ENCODE data around the gene NOL6.
"Not testable (repeated sequence)": the region's sequence is repeated elsewhere in the genome, so short reads cannot be mapped to it uniquely, and the experiment has no call there.

The NOL6 gene

GRCh38 chr9:33506626-33507370 lies 33.1 kb upstream of the NOL6 start:
- no peak for TF ChIP-seq EZH2phosphoT487 (IDR thresholded peaks at IDR 0.05; ENCODE audit: borderline replicate concordance, low read length)
- TF ChIP-seq, protein P1, sequence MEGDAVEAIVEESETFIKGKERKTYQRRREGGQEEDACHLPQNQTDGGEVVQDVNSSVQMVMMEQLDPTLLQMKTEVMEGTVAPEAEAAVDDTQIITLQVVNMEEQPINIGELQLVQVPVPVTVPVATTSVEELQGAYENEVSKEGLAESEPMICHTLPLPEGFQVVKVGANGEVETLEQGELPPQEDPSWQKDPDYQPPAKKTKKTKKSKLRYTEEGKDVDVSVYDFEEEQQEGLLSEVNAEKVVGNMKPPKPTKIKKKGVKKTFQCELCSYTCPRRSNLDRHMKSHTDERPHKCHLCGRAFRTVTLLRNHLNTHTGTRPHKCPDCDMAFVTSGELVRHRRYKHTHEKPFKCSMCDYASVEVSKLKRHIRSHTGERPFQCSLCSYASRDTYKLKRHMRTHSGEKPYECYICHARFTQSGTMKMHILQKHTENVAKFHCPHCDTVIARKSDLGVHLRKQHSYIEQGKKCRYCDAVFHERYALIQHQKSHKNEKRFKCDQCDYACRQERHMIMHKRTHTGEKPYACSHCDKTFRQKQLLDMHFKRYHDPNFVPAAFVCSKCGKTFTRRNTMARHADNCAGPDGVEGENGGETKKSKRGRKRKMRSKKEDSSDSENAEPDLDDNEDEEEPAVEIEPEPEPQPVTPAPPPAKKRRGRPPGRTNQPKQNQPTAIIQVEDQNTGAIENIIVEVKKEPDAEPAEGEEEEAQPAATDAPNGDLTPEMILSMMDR (IDR thresholded peaks at IDR 0.05; ENCODE audit: low read depth, low read length, poor library complexity, severe bottlenecking) = no peak
- Histone ChIP-seq H3K9me2 (replicated peaks; ENCODE audit: control insufficient read depth, low read length) (no peaks in the 10 kb centered on the region), H4K20me1 (ENCODE audit: control insufficient read depth, insufficient read depth, low read depth, low read length) (no peaks in the 10 kb centered on the region), H3K79me2 (ENCODE audit: control insufficient read depth, low read length) (no peaks in the 10 kb centered on the region), H3F3A (ENCODE audit: control insufficient read depth, insufficient read depth) (no peaks in the 10 kb centered on the region), H3K4me2 (ENCODE audit: low read length) (no peak overlapping the region), H3K4me3 (ENCODE audit: low read length) (no peak overlapping the region), H3K27ac (ENCODE audit: low read depth, low read length) (no peak overlapping the region), H3K36me3 (ENCODE audit: control insufficient read depth, low read length) (no peaks in the 10 kb centered on the region), H3K27me3 (ENCODE audit: control insufficient read depth, low read length) (peaks cover 3% of the 10 kb centered on the region; the same call in 1 of the 2 replicates), H3K4me1 (ENCODE audit: control insufficient read depth, low read length) (no peaks in the 10 kb centered on the region), H3K9me3 (ENCODE audit: control insufficient read depth, insufficient read depth, low read length) (no peaks in the 10 kb centered on the region)

DNA sequence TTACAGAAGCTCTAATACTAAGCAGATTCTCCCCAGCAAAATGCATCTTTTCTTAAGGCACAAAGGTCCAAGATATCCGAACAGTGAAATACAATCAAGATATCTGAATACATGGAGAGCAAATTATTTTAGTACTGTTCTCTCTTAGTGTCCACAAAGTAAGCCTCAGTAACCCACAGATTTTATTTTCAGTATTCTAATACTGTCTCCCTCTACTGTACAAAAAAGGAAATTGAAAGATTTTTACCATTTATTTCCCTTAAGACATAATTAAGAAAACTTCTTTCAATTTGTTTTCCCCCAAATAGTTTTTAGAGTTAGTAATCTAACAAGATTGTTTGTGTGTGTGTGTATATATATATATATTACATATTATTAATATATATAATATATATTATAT lies 24.7 kb upstream of the NOL6 start:
- Histone ChIP-seq H3K4me3 (ENCODE audit: low read length) (no peak overlapping the region), H3K79me2 (ENCODE audit: control insufficient read depth, low read length) (no peaks in the 10 kb centered on the region), H3K4me1 (ENCODE audit: control insufficient read depth, low read length) (no peaks in the 10 kb centered on the region), H3K9me2 (replicated peaks; ENCODE audit: control insufficient read depth, low read length) (no peaks in the 10 kb centered on the region), H3K4me2 (ENCODE audit: low read length) (no peak overlapping the region), H4K20me1 (ENCODE audit: control insufficient read depth, insufficient read depth, low read depth, low read length) (no peaks in the 10 kb centered on the region), H3K36me3 (ENCODE audit: control insufficient read depth, low read length) (no peaks in the 10 kb centered on the region), H3K27me3 (ENCODE audit: control insufficient read depth, low read length) (peaks cover 8% of the 10 kb centered on the region; the same call in 1 of the 2 replicates), H3F3A (ENCODE audit: control insufficient read depth, insufficient read depth) (no peaks in the 10 kb centered on the region), H3K9me3 (ENCODE audit: control insufficient read depth, insufficient read depth, low read length) (no peaks in the 10 kb centered on the region), H3K27ac (ENCODE audit: low read depth, low read length) (no peak overlapping the region)
- TF ChIP-seq, protein P1 (IDR thresholded peaks at IDR 0.05; ENCODE audit: low read depth, low read length, poor library complexity, severe bottlenecking) = peak; percentile 22
- no peak for TF ChIP-seq EZH2phosphoT487 (IDR thresholded peaks at IDR 0.05; ENCODE audit: borderline replicate concordance, low read length)

DNA sequence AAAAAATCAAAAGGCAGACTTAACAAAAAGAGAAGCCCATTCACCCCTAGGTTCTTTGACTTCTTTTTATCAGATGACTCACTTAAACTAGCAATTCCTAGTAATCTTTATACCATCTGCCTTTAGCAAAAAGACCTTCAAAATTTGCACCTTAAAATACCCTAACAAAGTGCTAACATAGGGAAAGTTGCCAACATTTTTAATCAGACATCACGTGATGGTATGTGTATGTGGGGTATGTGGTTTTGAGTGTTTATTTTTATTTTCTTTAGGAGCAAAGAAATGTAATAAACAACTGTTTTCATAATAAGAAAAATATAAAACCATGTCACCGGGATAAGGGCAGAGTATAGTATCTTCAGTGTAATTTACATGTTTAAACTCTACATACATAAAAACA lies 20.1 kb upstream of the NOL6 start:
- H3K27me3 ChIP-seq (ENCODE audit: control insufficient read depth, low read length) = peaks cover 14% of the 10 kb centered on the region
- not testable (repeated sequence) for H3K9me3 ChIP-seq (ENCODE audit: control insufficient read depth, insufficient read depth, low read length); H3K4me3 ChIP-seq (ENCODE audit: low read length); H3K79me2 ChIP-seq (ENCODE audit: control insufficient read depth, low read length); H3K4me2 ChIP-seq (ENCODE audit: low read length); H3F3A ChIP-seq (ENCODE audit: control insufficient read depth, insufficient read depth); H4K20me1 ChIP-seq (ENCODE audit: control insufficient read depth, insufficient read depth, low read depth, low read length); H3K9me2 ChIP-seq (replicated peaks; ENCODE audit: control insufficient read depth, low read length); H3K36me3 ChIP-seq (ENCODE audit: control insufficient read depth, low read length); H3K27ac ChIP-seq (ENCODE audit: low read depth, low read length); H3K4me1 ChIP-seq (ENCODE audit: control insufficient read depth, low read length)

DNA sequence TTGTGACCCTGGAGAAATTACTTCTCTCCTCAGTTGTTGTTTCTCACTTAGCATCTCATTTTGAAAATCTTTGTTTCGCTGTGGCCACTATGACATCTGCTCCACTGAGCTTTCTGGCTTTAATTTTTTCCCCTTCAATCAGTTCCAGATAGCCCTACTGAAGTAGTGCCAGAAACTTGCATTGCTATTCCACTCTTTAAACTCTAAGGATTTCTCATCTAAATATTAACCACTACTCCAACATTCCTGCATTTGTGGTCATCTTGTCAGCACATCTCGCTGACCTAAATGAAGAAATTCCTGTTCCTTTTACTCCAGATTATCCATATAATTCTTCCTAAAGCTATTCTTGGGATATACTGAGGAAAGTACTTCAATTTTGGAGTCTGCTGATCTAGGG lies 15.3 kb upstream of the NOL6 start:
- Histone ChIP-seq H3K4me3 (ENCODE audit: low read length) (no peak overlapping the region), H3K9me2 (replicated peaks; ENCODE audit: control insufficient read depth, low read length) (no peaks in the 10 kb centered on the region), H4K20me1 (ENCODE audit: control insufficient read depth, insufficient read depth, low read depth, low read length) (no peaks in the 10 kb centered on the region), H3K27me3 (ENCODE audit: control insufficient read depth, low read length) (peaks cover 6% of the 10 kb centered on the region), H3K79me2 (ENCODE audit: control insufficient read depth, low read length) (no peaks in the 10 kb centered on the region), H3K4me1 (ENCODE audit: control insufficient read depth, low read length) (no peaks in the 10 kb centered on the region), H3F3A (ENCODE audit: control insufficient read depth, insufficient read depth) (no peaks in the 10 kb centered on the region), H3K36me3 (ENCODE audit: control insufficient read depth, low read length) (no peaks in the 10 kb centered on the region), H3K27ac (ENCODE audit: low read depth, low read length) (no peak overlapping the region), H3K4me2 (ENCODE audit: low read length) (no peak overlapping the region), H3K9me3 (ENCODE audit: control insufficient read depth, insufficient read depth, low read length) (no peaks in the 10 kb centered on the region)
- no peak for TF ChIP-seq EZH2phosphoT487 (IDR thresholded peaks at IDR 0.05; ENCODE audit: borderline replicate concordance, low read length)

- not testable (repeated sequence) for H3K27me3 ChIP-seq (ENCODE audit: control insufficient read depth, low read length); H3K4me3 ChIP-seq (ENCODE audit: low read length); H3K4me1 ChIP-seq (ENCODE audit: control insufficient read depth, low read length); H3F3A ChIP-seq (ENCODE audit: control insufficient read depth, insufficient read depth); H3K79me2 ChIP-seq (ENCODE audit: control insufficient read depth, low read length); H3K36me3 ChIP-seq (ENCODE audit: control insufficient read depth, low read length); H4K20me1 ChIP-seq (ENCODE audit: control insufficient read depth, insufficient read depth, low read depth, low read length); H3K9me2 ChIP-seq (replicated peaks; ENCODE audit: control insufficient read depth, low read length); H3K4me2 ChIP-seq (ENCODE audit: low read length); H3K27ac ChIP-seq (ENCODE audit: low read depth, low read length); H3K9me3 ChIP-seq (ENCODE audit: control insufficient read depth, insufficient read depth, low read length)
Measured at GRCh38 chr9:33485312-33485711, 11.6 kb upstream of the NOL6 start.

Measured in DOHH2 (cell line).